HCT116 (cell line): ENCODE data around the gene CDH23. TPM values are rescaled to one million over a fixed set of nuclear protein-coding genes. Genes with fewer than 3 reads are reported as not detected.

Source experiments
- ATAC-seq: fragments of 200-7000 bp; cut with Tn5 transposase; 2 replicates; pipeline ENCODE4 v1.9.1; 2020; ENCODE audit warnings: mild to moderate bottlenecking, moderate library complexity
- BruUV-seq: library from RNA; stranded (reverse); fragments of 400-500 nt; replicated peaks from 2 replicates; lab custom pipeline; 2021; lab: Mats Ljungman, UMichigan
- CTCF ChIA-PET: fragments of 300-600 bp; sonication (Branson Sonifier 250); formaldehyde crosslinking; loops from one replicate; lab custom pipeline; 2021; ENCODE audit warnings: antibody characterized with exemption; lab: Charles Lee
- POLR2A ChIA-PET: fragments of 300-600, 350-600 bp; sonication (Branson Sonifier 250); formaldehyde crosslinking; loops from one replicate; lab custom pipeline; 2021; ENCODE audit warnings: antibody characterized with exemption; lab: Charles Lee
- RAD21 ChIA-PET, 2 experiments: fragments of 300-600 bp; sonication (Branson Sonifier 250); formaldehyde crosslinking; loops; one replicate each; lab custom pipeline; 2023; ENCODE audit warnings: low total read pairs in 2 of 2; ENCODE audit not compliant: uncharacterized antibody in 2 of 2, unreplicated experiment in 2 of 2, low non-redundant PET in 1 of 2; lab: Charles Lee
- DNase-seq: peaks from one replicate; pipeline ENCODE4 v3.0.0-alpha.2; 2010; ENCODE audit warnings: low read depth, low spot score
- H2AFZ ChIP-seq: fragments of 200-600 bp; shearing (Covaris generic), sonication (generic); 2 replicates; pipeline ENCODE4 v1.6.1; 2017; ENCODE audit warnings: low read depth, mixed run types, mixed read lengths, antibody characterized with exemption, low read length; ENCODE audit not compliant: poor library complexity, severe bottlenecking
- H3K27ac ChIP-seq: 2 replicates; pipeline ENCODE4 v1.5.1; 2012; ENCODE audit warnings: low read depth, low read length
- H3K27me3 ChIP-seq: fragments of 200-600 bp; sonication (generic); 2 replicates; pipeline ENCODE4 v1.6.1; 2016; ENCODE audit warnings: mixed run types, low read length, mixed read lengths; ENCODE audit not compliant: insufficient read depth
- H3K36me3 ChIP-seq, 2 experiments: fragments of 200-500 bp in 1 of 2; fragments of 200-600 bp in 1 of 2; sonication (Bioruptor generic) in 1 of 2; sonication (generic) in 1 of 2; 2 replicates each; pipeline versions ENCODE4 v1.5.1 to v1.6.1; 2014 to 2016; ENCODE audit warnings: low read length in 2 of 2, inconsistent platforms in 1 of 2, mixed read lengths in 1 of 2, mixed run types in 1 of 2; ENCODE audit not compliant: insufficient read depth in 2 of 2, control insufficient read depth in 1 of 2
- H3K4me1 ChIP-seq, 2 experiments: fragments of 200-600 bp in 1 of 2; sonication (generic) in 1 of 2; 2 replicates each; pipeline versions ENCODE4 v1.5.1 to v1.6.1; 2012 to 2017; ENCODE audit warnings: low read length in 2 of 2, inconsistent platforms in 1 of 2, mild to moderate bottlenecking in 1 of 2, mixed read lengths in 1 of 2, mixed run types in 1 of 2, moderate library complexity in 1 of 2; ENCODE audit not compliant: insufficient read depth in 2 of 2, control insufficient read depth in 1 of 2
- H3K4me2 ChIP-seq: fragments of 200-600 bp; sonication (generic); 2 replicates; pipeline ENCODE4 v1.6.1; 2017; ENCODE audit warnings: mixed run types, low read length, mixed read lengths
- H3K4me3 ChIP-seq, 2 experiments: fragments of 200-600 bp in 1 of 2; sonication (generic) in 1 of 2; replicated peaks in 1 of 2; 2 replicates each; pipeline ENCODE4 v1.5.1; 2011 to 2016; ENCODE audit warnings: low read length in 2 of 2, control low read depth in 1 of 2, low read depth in 1 of 2, mild to moderate bottlenecking in 1 of 2, mixed read lengths in 1 of 2, mixed run types in 1 of 2
- H3K79me2 ChIP-seq: fragments of 200-600 bp; sonication (generic); 2 replicates; pipeline ENCODE4 v1.6.1; 2017; ENCODE audit warnings: mild to moderate bottlenecking, mixed run types, low read length, moderate library complexity, mixed read lengths; ENCODE audit not compliant: insufficient read depth
- H3K9ac ChIP-seq: fragments of 200-600 bp; sonication (generic); 2 replicates; pipeline ENCODE4 v1.6.1; 2016; ENCODE audit warnings: low read length, mixed read lengths
- H3K9me2 ChIP-seq: fragments of 200-600 bp; sonication (generic), shearing (Covaris generic); 2 replicates; pipeline ENCODE4 v1.6.1; 2017; ENCODE audit warnings: mixed run types, mild to moderate bottlenecking, moderate library complexity; ENCODE audit not compliant: insufficient read depth
- H3K9me3 ChIP-seq, 2 experiments: fragments of 200-500 bp in 1 of 2; fragments of 200-600 bp in 1 of 2; sonication (Bioruptor generic) in 1 of 2; sonication (generic) in 1 of 2; 2 replicates each; pipeline ENCODE4 v1.6.1; 2014 to 2017; ENCODE audit warnings: low read length in 2 of 2, mixed read lengths in 2 of 2, inconsistent platforms in 1 of 2, low read depth in 1 of 2, mild to moderate bottlenecking in 1 of 2, mixed run types in 1 of 2, moderate library complexity in 1 of 2; ENCODE audit not compliant: control insufficient read depth in 1 of 2, insufficient read depth in 1 of 2
- H4K20me1 ChIP-seq: fragments of 200-600 bp; sonication (generic), shearing (Covaris generic); 2 replicates; pipeline ENCODE4 v1.6.1; 2017; ENCODE audit warnings: mixed run types, mild to moderate bottlenecking, moderate library complexity; ENCODE audit not compliant: insufficient read depth
- CBX3 ChIP-seq: IDR thresholded peaks from 2 replicates; pipeline ENCODE4 v1.6.1; 2012; ENCODE audit warnings: low read depth
- EZH2phosphoT487 ChIP-seq: fragments of 200-600 bp; IDR thresholded peaks from 2 replicates; pipeline ENCODE4 v1.6.1; 2018; ENCODE audit warnings: antibody characterized with exemption, borderline replicate concordance
- FOSL1 ChIP-seq: IDR thresholded peaks from 2 replicates; pipeline ENCODE4 v1.6.1; 2012; ENCODE audit warnings: low read depth
- POLR2A ChIP-seq: IDR thresholded peaks from 2 replicates; pipeline ENCODE4 v1.7.0; 2011; ENCODE audit warnings: borderline replicate concordance; ENCODE audit not compliant: insufficient read depth, insufficient read length; ENCODE audit errors: extremely low read depth
- POLR2AphosphoS5 ChIP-seq: IDR thresholded peaks from 2 replicates; pipeline ENCODE4 v1.6.1; 2011; ENCODE audit warnings: mild to moderate bottlenecking, low read depth, low read length, moderate library complexity
- SIN3A ChIP-seq: IDR thresholded peaks from 2 replicates; pipeline ENCODE4 v1.6.1; 2012; ENCODE audit warnings: low read depth
- SP1 ChIP-seq: IDR thresholded peaks from 2 replicates; pipeline ENCODE4 v1.6.1; 2012; ENCODE audit warnings: low read depth
- SRF ChIP-seq: IDR thresholded peaks from 2 replicates; pipeline ENCODE4 v1.6.1; 2012; ENCODE audit warnings: low read depth
- TCF7L2 ChIP-seq: IDR thresholded peaks from 2 replicates; pipeline ENCODE4 v1.7.0; 2011; ENCODE audit warnings: borderline replicate concordance, inconsistent platforms; ENCODE audit not compliant: insufficient read depth, insufficient read length; ENCODE audit errors: extremely low read depth
- YY1 ChIP-seq: IDR thresholded peaks from 2 replicates; pipeline ENCODE4 v1.6.1; 2011; ENCODE audit warnings: low read length, low read depth, moderate library complexity, mild to moderate bottlenecking; ENCODE audit not compliant: insufficient replicate concordance; ENCODE audit errors: extremely low read depth
- ZFX ChIP-seq: fragments of 450-650 bp; IDR thresholded peaks from 2 replicates; pipeline ENCODE4 v1.6.1; 2017
- ZNF274 ChIP-seq: fragments of 200-500 bp; sonication (Bioruptor generic); IDR thresholded peaks from 2 replicates; pipeline ENCODE4 v1.6.1; 2014; ENCODE audit warnings: mild to moderate bottlenecking, low read depth, low read length, inconsistent platforms
- intact Hi-C: fragments of 100-400 bp; cut with micrococcal nuclease; formaldehyde crosslinking; loops from 2 replicates; pipeline ENCODE4 v1.10.0; 2022
- total RNA-seq: library from RNA; stranded (reverse); gene quantifications from one replicate; pipeline ENCODE4 v1.2.1, GENCODE V29; 2021; ENCODE audit not compliant: unreplicated experiment
- TF ChIP-seq, protein P1 (sequence below): IDR thresholded peaks from 2 replicates; pipeline ENCODE4 v1.6.1; 2012
- TF ChIP-seq, protein P2 (sequence below): IDR thresholded peaks from 2 replicates; pipeline ENCODE4 v1.6.1; 2011; ENCODE audit warnings: mild to moderate bottlenecking, low read length, moderate library complexity; ENCODE audit not compliant: insufficient replicate concordance; ENCODE audit errors: extremely low read depth

CDH23 gene
- total RNA-seq, 1 experiment from 2014 or later, result not detected

DNA sequence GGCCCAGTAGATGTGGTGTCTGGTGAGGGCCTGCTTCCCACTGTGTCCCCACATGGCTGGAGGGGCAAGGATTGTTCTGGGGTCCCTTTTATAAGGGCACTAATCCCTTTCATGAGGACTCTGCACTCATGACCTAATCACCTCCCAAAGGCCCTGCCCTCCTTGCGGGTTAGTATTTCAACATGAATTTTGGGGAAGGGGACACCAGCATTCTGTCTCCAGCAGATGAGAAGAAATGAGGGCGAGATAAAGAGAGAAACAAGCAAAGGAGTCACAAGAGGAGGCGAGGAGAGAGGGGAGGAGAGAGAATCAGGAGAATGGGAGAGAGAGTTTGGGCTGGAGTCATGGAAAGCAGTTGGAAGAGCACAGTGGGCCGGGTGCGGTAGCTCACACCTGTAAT, 239.1 kb downstream of the CDH23 start:
- POLR2A ChIA-PET, result no interaction called here
- BruUV-seq, result no TSS peak
- Histone ChIP-seq H3K79me2 (no peaks in the 10 kb centered on the region), H3K9ac (no peak overlapping the region), H3K4me3 (no peak overlapping the region), H3K4me1 (no peaks in the 10 kb centered on the region), H3K4me2 (no peak overlapping the region), H4K20me1 (no peaks in the 10 kb centered on the region), H3K9me2 (no peaks in the 10 kb centered on the region), H3K27ac (no peak overlapping the region), H3K9me3 (no peaks in the 10 kb centered on the region), H2AFZ (no peak overlapping the region), H3K27me3 (no peaks in the 10 kb centered on the region), H3K36me3 (no peaks in the 10 kb centered on the region)
- no peak for ATAC-seq
- CTCF ChIA-PET, result no interaction called here
- no peak for TF ChIP-seq POLR2A
- TF ChIP-seq ZNF274, result no peak
- no peak for TF ChIP-seq POLR2AphosphoS5
- TF ChIP-seq SP1, result no peak
- TF ChIP-seq ZFX, result no peak
- TF ChIP-seq TCF7L2, result no peak
- TF ChIP-seq, protein P1, sequence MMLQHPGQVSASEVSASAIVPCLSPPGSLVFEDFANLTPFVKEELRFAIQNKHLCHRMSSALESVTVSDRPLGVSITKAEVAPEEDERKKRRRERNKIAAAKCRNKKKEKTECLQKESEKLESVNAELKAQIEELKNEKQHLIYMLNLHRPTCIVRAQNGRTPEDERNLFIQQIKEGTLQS, result no peak
- no peak for TF ChIP-seq FOSL1
- no peak for DNase-seq
- intact Hi-C loops, result no loop called here
- RAD21 ChIA-PET, result no interaction called here

- Histone ChIP-seq H3K79me2 (no peaks in the 10 kb centered on the region), H3K9ac (no peak overlapping the region)
- no peak for TF ChIP-seq YY1
- no peak for TF ChIP-seq SRF
- TF ChIP-seq, protein P2, sequence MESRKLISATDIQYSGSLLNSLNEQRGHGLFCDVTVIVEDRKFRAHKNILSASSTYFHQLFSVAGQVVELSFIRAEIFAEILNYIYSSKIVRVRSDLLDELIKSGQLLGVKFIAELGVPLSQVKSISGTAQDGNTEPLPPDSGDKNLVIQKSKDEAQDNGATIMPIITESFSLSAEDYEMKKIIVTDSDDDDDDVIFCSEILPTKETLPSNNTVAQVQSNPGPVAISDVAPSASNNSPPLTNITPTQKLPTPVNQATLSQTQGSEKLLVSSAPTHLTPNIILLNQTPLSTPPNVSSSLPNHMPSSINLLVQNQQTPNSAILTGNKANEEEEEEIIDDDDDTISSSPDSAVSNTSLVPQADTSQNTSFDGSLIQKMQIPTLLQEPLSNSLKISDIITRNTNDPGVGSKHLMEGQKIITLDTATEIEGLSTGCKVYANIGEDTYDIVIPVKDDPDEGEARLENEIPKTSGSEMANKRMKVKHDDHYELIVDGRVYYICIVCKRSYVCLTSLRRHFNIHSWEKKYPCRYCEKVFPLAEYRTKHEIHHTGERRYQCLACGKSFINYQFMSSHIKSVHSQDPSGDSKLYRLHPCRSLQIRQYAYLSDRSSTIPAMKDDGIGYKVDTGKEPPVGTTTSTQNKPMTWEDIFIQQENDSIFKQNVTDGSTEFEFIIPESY, result no peak
- no peak for TF ChIP-seq CBX3
- TF ChIP-seq POLR2A, result no peak
- no peak for TF ChIP-seq EZH2phosphoT487
- TF ChIP-seq ZNF274, result no peak
- TF ChIP-seq SIN3A, result no peak
- TF ChIP-seq, all 23 proteins: peak for 0
- no peaks in the 10 kb centered on the region for H3K4me1 ChIP-seq
- intact Hi-C loops, result no loop called here
- no peaks in the 10 kb centered on the region for H3K27me3 ChIP-seq
- no peak for ATAC-seq
- H4K20me1 ChIP-seq, result no peaks in the 10 kb centered on the region
- no peak overlapping the region for H3K4me2 ChIP-seq
- no peak overlapping the region for H3K4me3 ChIP-seq
- no peak overlapping the region for H3K27ac ChIP-seq
- H2AFZ ChIP-seq, result no peak overlapping the region
- no peak for DNase-seq
- no peaks in the 10 kb centered on the region for H3K9me2 ChIP-seq
- CTCF ChIA-PET, result no interaction called here
- POLR2A ChIA-PET, result no interaction called here
- BruUV-seq, result no TSS peak
- H3K36me3 ChIP-seq, result no peaks in the 10 kb centered on the region
- no peaks in the 10 kb centered on the region for H3K9me3 ChIP-seq
- RAD21 ChIA-PET, result no interaction called here
These were observed 239.9 kb downstream of the CDH23 start for GRCh38 chr10:71636588-71636987.
